Measurements from ENCODE around the gene DOCK1. TPM values are rescaled to one million over a fixed set of nuclear protein-coding genes. Genes with fewer than 3 reads are reported as not detected.

The DOCK1 gene
- total RNA-seq, 4 donors from 2014 or later = 60.6 to 136 (median 92.7) TPM

DNA sequence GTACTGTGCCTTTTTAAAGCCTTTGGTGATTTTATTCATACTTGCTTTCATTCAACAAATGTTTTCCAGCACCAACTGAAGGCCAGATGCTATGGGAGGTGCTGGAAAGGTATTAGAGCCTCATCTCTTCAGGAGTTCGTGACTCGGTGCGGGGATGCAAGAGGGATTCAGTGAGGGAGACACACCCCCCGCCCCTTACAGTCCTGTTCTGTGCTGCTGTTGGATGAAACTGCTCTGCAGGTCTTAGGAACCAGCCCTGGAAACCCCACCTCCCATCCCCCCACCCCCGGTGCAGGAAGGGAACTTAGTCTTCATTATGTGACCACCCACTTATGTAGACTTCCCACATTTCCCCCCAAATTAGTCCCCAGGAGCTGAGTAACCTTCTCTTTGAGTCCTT lies 180.7 kb downstream of the DOCK1 start:
- peaks cover 12% of the 10 kb centered on the region for H3K36me3 ChIP-seq
- H3K4me1 ChIP-seq = no peaks in the 10 kb centered on the region
- TF ChIP-seq POLR2AphosphoS5 (IDR thresholded peaks at IDR 0.05) = no peak
- no peak for TF ChIP-seq EP300 (IDR thresholded peaks at IDR 0.05)
- TF ChIP-seq, protein P1, sequence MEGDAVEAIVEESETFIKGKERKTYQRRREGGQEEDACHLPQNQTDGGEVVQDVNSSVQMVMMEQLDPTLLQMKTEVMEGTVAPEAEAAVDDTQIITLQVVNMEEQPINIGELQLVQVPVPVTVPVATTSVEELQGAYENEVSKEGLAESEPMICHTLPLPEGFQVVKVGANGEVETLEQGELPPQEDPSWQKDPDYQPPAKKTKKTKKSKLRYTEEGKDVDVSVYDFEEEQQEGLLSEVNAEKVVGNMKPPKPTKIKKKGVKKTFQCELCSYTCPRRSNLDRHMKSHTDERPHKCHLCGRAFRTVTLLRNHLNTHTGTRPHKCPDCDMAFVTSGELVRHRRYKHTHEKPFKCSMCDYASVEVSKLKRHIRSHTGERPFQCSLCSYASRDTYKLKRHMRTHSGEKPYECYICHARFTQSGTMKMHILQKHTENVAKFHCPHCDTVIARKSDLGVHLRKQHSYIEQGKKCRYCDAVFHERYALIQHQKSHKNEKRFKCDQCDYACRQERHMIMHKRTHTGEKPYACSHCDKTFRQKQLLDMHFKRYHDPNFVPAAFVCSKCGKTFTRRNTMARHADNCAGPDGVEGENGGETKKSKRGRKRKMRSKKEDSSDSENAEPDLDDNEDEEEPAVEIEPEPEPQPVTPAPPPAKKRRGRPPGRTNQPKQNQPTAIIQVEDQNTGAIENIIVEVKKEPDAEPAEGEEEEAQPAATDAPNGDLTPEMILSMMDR (IDR thresholded peaks at IDR 0.05) = no peak
- no peak for TF ChIP-seq POLR2A (IDR thresholded peaks at IDR 0.05)
- H3K9me3 ChIP-seq = no peaks in the 10 kb centered on the region
- no peak overlapping the region for H3K27ac ChIP-seq
- H3K4me3 ChIP-seq = no peak overlapping the region
- no peaks in the 10 kb centered on the region for H3K27me3 ChIP-seq
- no peak for DNase-seq (ENCODE audit: low spot score in 2 of 2)
- 96% methylated on average over 5 of the region's 5 CpGs for WGBS

DNA sequence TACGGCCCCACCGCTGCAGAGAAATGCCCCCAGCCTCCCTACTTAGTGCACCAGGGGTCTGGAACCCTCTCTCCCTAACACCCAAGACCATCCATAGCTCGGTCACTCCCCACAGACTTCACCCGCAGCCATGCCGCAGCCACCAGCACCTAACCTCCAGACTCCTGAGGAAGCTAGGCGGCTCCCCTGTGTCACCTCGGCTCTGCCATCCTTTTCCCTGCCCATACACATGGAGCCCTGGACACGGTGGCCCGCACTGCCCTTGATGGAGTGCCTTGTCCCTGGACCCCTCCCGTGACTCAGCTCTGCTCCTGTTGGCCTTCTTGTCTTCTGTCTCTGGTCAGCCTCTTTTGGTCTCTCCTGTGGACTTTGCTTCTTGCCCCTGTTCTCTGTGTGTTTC lies 183.7 kb downstream of the DOCK1 start:
- TF ChIP-seq, protein P1 (IDR thresholded peaks at IDR 0.05) = no peak
- TF ChIP-seq POLR2A (IDR thresholded peaks at IDR 0.05) = no peak
- no peak for TF ChIP-seq POLR2AphosphoS5 (IDR thresholded peaks at IDR 0.05)
- peaks cover 6% of the 10 kb centered on the region for H3K36me3 ChIP-seq
- H3K27ac ChIP-seq = no peak overlapping the region
- H3K9me3 ChIP-seq = no peaks in the 10 kb centered on the region
- DNase-seq (ENCODE audit: low spot score in 2 of 2) = no peak
- no peaks in the 10 kb centered on the region for H3K27me3 ChIP-seq
- H3K4me1 ChIP-seq = no peaks in the 10 kb centered on the region
- no peak overlapping the region for H3K4me3 ChIP-seq
- WGBS = 96% methylated on average over 10 of the region's 10 CpGs

DNA sequence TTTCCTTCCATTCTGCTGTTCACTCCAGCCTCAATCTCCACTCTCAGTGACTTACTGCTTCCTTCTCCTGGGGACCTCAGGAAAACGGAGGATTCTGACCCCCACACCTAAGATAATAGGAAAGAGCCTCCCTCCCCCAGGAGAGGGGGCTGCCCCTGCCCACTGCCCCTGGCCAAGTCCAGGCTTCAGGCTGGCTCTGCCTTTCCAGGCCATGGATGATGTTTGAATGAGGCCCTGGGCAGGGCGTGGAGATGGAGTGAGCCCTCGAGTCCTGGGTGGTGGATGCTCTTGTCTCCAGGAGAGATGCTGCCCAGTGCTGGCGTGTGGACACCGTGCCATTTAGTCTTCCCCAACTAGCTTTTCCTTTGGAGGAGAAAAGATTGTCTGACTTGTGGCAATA lies 184.2 kb downstream of the DOCK1 start:
- H3K27ac ChIP-seq = no peak overlapping the region
- no peaks in the 10 kb centered on the region for H3K4me1 ChIP-seq
- TF ChIP-seq EP300 (IDR thresholded peaks at IDR 0.05) (no peak), POLR2A (IDR thresholded peaks at IDR 0.05) (no peak), POLR2AphosphoS5 (IDR thresholded peaks at IDR 0.05) (no peak)
- TF ChIP-seq, protein P1 (IDR thresholded peaks at IDR 0.05) = no peak
- 85% methylated on average over 5 of the region's 5 CpGs for WGBS
- no peaks in the 10 kb centered on the region for H3K9me3 ChIP-seq
- no peaks in the 10 kb centered on the region for H3K27me3 ChIP-seq
- no peak overlapping the region for H3K4me3 ChIP-seq
- no peak for DNase-seq (ENCODE audit: low spot score in 2 of 2)
- peaks cover 6% of the 10 kb centered on the region for H3K36me3 ChIP-seq

DNA sequence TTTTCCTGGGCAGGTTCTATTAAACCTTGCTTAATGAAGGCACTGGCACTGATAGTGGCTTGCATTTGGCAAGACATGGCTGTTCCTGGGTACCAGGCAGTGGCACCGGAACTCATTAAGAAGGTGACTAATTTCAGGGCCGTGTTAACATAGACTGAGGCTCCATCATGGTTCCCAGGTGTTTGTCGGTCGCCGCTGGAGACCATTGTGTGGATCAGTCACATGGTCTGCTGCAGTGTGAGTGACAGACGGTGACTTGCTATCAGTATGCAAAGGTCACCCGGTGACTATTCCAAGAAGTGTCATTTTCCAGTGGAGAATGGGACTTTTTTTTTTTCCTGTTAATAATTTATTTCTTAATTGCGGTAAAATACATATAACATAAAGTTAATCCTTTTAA lies 184.9 kb downstream of the DOCK1 start:
- Histone ChIP-seq H3K36me3 (peaks cover 10% of the 10 kb centered on the region), H3K4me1 (no peaks in the 10 kb centered on the region), H3K27ac (no peak overlapping the region), H3K4me3 (no peak overlapping the region), H3K27me3 (no peaks in the 10 kb centered on the region), H3K9me3 (no peaks in the 10 kb centered on the region)
- 94% methylated on average over 8 of the region's 8 CpGs for WGBS
- DNase-seq (ENCODE audit: low spot score in 2 of 2) = no peak
- TF ChIP-seq, protein P1 (IDR thresholded peaks at IDR 0.05) = no peak
- no peak for TF ChIP-seq POLR2A (IDR thresholded peaks at IDR 0.05)
- no peak for TF ChIP-seq POLR2AphosphoS5 (IDR thresholded peaks at IDR 0.05)
- no peak for TF ChIP-seq EP300 (IDR thresholded peaks at IDR 0.05)

DNA sequence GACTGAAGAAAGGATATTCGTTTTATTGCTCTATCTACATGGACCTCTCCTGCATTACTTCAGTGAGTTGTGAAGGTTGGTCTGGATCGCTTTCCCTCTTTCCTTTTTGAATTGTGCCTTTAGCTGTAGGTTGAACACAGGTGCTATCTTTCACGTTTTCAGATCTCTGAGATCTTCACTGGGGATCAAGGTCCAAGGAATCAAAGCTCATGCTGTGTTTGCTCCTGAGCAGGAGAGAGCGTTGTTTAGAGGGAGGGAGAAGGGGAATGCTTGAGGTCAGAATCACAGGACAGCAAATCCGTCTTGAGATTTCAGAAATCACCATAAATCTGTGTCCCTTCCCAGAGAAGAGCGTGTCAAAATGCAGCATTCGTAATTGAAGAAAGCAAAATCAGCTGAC lies 186.1 kb downstream of the DOCK1 start:
- no peak for DNase-seq (ENCODE audit: low spot score in 2 of 2)
- Histone ChIP-seq H3K27ac (no peak overlapping the region), H3K27me3 (no peaks in the 10 kb centered on the region), H3K4me3 (no peak overlapping the region), H3K4me1 (no peaks in the 10 kb centered on the region), H3K9me3 (no peaks in the 10 kb centered on the region), H3K36me3 (peaks cover 22% of the 10 kb centered on the region)
- WGBS = 97% methylated on average over 7 of the region's 7 CpGs
- TF ChIP-seq POLR2AphosphoS5 (IDR thresholded peaks at IDR 0.05) (no peak), EP300 (IDR thresholded peaks at IDR 0.05) (no peak)

DNA sequence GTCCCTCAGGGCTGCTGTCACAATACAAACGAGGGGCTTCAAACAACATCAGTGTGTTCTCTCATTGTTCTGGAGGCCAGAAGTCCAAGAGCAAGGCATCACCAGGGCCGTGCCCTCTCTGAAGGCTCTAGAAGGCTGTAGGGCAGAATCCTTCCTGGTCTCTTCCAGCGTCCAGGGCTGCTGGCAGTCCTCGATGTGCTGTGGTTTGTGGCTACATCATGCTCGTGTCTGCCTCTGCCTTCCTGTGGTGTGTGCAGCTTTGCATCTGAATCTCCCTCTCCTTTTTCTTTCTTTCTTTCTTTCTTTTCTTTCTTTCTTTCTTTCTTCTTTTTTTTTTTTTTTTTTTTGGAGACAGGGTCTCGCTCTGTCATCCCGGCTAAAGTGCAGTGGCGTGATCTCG lies 187.7 kb downstream of the DOCK1 start:
- DNase-seq (ENCODE audit: low spot score in 2 of 2) = no peak
- Histone ChIP-seq H3K36me3 (peaks cover 22% of the 10 kb centered on the region), H3K27me3 (no peaks in the 10 kb centered on the region), H3K4me3 (no peak overlapping the region), H3K4me1 (no peaks in the 10 kb centered on the region), H3K9me3 (no peaks in the 10 kb centered on the region), H3K27ac (no peak overlapping the region)
- no peak for TF ChIP-seq POLR2A (IDR thresholded peaks at IDR 0.05)
- TF ChIP-seq EP300 (IDR thresholded peaks at IDR 0.05) = no peak
- TF ChIP-seq, protein P1 (IDR thresholded peaks at IDR 0.05) = no peak
- no peak for TF ChIP-seq POLR2AphosphoS5 (IDR thresholded peaks at IDR 0.05)
- 78% methylated on average over 9 of the region's 9 CpGs for WGBS
